Activated T-helper 1 cell treated with Interleukin-2 at 50 U/mL for 16 hours (primary cell): Measurements from ENCODE around the gene TMIE.
"Not testable (repeated sequence)": the region's sequence is repeated elsewhere in the genome, so short reads cannot be mapped to it uniquely, and the experiment has no call there.

Source experiments
- DNase-seq: peaks from one replicate; pipeline ENCODE4 v3.0.0-alpha.2; 2020; ENCODE audit warnings: low read depth

The TMIE gene

DNA sequence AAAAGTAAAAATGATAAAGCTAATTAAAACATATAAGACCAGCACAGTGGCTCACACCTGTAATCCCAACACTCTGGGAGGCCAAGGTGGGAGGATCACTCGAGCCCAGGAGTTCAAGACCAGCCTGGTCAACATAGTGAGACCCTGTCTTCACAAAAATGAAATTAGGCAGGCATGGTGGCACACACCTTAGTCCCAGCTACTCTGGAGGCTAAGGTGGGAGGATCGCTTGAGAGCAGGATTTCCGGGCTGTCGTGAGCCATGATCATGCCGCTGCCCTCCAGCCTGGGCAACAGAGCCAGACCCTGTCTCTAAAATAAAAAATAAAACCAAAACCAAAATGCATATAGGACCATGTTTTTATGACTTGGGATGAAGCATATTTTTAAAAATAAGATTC lies 21.3 kb downstream of the TMIE start:
- no peak for DNase-seq

DNA sequence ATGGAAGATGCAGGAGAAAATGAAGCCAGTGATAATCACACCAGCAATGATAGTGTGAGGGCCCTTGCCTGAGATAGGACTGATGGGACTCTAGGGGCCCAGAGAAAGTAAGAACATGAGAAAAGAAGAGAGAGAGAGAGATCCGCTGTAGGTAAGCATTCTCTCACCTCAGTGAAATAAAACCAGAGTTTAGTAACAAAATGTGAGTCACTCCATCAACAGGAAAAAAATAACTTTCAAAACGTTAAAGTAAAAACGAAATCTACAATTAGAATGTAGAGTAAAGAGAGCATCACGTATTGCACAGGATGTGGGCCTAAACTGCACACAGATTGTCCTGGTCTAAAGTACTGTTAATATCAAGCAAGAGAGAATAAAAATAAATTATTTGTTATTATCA lies 23.2 kb downstream of the TMIE start:
- DNase-seq, result no peak

DNA sequence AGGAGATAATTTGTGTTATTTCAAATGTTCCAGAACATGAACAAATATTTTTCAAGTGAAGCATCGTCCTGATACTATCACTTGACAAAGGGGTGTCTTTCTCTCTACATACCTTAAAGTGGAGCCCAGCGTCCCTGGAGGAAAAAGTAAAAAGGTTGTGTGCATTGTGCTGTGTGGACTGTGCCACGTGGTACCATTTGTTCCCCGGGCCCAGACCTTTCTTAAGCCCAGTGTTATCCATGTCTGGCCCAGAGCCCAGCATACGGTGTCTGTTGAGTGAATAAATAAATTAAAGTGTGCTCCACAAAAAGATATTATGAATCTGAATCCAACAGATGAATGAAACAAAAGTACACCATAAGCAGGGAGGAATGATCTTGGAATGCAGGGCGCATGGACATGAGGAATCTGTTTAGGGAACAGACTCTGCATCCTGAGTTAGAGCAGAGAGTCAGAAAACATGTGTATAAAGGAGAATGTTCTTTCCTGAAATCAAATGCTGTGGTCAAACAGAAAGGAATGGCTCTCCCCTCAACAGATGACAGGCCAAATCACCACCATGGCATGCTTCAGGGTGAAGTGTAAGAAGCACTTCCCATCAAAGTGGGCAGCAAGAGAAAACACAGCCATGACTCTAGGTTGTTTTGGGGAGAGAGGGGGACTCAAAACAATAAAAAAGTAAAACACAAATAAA lies 24.6 kb downstream of the TMIE start:
- DNase-seq, result no peak

DNA sequence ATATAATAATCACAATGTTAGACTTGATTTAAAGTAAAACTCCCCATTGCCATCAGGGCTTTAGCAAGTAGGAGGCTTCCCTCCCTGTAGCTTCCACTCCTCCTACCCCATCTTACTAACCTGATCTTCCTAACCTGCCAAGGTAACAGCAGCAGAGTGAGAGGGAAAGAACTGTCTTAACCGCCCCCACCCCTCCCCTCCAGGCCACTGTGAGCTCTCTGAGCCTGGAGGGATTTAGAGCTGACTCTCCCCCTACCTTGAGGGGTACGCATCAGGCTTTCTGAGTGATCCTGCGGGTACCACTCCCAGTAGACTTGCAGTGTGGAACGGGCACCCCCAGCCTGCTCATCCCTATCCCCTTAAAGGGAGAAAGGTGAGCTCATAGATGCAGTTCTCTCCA lies 27.8 kb downstream of the TMIE start:
- no peak for DNase-seq

DNA sequence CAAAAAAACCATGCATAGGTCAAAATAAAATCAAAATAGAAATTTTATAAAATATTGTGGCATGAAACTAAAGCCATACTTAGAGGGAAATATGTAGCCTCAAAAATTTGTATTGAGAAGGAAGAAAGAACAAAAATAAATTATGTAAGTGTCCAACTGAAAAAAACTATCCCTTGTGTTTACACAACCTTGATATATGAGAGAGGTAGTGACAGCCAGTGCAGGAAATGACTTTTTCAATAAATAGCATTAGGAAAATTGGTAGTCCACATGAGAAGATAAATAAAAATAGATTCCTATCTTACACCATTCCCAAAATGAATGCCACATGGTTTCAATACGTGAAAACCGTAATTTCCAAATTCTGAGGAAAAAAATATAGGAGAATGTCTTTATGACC lies 29.6 kb downstream of the TMIE start:
- no peak for DNase-seq

DNA sequence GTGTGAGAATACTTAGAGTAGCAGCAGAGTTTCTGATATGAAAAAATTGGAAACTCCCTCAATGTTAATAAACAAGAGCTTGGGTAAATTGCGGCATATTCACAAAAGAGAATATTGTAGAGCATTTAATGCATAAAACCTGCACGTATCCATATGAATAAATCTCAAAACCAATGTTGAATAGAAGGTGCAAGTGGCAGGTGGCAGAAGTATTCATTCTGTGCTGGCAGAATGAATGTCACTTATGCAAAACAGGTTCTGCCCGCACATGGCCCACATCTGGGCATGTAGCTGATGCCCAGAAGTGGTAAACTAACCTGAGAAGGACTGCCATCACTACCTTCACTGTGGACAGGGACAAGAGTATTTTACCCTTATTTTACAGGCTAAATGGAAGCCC lies 30.6 kb downstream of the TMIE start:
- no peak for DNase-seq

DNA sequence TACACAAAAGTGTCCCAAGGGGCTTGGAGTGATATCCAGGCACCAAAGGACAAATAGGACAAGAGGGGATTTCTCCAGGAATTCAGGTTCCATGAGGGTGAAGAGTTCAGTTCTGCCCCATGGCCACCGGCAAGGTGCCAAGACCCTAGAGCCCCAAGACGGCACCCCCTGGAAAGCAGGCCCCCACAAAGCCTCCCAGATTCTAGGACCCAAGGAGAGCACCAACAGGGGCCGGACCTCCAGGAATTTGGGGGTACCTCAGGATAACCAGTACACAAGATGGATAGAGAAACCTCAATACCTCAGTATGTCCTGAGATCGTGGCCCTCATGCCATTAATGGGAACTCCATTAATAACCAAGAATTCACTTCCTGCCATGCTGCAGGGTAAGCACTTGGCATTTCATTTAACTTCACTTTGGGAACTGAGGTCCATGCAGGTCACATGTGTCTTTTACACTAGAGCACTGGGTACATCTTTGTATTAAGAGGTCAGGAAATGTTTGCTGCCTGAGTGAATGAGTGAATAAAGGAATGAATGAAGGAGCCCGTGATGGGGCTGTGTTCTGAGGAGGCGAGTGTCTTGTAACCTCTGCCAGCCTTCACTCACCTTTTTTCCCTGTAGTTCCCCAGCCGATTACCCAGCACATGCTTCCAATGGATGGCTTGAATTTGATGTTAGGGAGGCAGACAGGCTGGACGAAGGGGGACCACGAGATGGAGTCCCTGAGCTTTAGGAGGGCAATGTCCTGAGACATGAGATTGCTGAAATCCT lies 32.0 kb downstream of the TMIE start:
- no peak for DNase-seq

DNA sequence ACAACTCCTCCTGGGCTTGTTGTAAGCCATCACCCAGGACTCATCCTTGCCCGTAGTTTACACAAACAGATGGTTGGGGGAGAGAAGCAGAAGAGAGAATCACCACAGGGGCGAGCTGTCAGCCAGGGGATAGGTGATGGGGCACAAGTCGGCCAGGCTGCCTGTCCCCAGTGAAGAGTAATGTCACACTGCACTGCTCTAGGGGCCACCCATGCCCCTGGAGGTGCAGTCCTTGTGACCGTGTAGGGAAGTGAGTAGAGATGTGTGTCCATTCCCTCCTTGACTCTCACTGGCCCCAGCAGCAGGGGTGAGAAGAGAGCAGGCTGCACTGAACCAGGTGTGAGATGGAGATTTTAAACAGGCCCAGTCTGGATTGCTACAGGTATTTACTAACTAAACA lies 33.6 kb downstream of the TMIE start:
- no peak for DNase-seq

DNA sequence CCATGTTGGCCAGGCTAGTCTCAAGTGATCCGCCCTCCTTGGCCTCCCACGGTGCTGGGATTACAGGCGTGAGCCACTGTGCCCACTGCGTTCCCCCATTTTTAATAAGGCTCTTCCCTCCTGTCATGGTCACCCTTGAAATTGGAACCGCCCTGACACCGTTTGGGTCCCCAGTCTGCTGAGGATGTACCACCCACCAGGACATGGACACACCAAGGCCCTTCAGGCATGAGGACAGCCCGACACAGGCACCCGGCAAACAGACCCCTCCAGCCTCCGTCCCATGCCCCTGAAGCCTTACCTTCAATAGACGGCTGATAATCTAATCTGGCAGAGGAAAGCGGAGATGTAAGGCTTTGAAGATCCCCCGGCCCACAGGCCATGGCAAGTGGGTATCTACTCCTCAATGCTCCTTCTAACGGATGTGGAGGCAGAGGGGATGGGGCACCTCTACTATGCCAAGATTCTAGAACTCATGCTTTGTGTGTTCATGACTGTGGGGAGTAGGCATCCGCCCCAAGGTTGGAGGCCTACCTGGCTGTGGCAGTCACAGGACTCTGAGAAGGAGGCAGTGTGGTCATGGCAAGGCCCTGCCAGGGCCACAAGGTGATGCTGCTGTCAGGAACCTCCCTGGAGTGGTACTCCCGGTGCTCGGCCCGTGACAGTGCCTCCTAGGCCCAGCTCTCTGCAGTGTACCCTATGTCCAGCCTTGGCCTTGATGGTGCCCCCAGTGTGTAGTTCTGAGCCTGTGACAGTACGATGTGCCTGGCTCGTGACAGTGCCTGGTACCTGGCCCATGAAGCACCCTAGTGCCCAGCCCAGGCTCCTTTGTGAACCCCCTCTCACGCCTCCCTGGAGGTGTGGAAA lies 35.0 kb downstream of the TMIE start:
- DNase-seq, result no peak

DNA sequence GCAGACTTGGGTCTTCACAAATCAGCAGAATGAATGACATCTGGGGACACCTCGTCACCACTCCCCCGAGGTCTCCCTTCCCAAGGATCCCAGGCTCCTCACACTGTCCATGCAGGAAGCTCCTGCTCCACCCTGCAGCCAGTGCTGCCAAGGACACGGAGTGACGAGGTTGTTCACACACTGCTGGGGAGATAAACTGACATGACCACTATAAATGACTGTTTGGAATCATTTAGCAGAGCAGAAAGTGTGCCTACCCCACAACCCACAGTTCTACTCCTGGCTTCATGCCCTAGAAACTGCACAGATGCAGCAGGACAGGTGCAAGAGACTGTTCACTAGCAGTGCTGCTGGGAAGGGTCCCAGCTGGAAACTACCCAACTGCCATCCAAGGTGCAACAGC lies 36.1 kb downstream of the TMIE start:
- DNase-seq, result no peak

DNA sequence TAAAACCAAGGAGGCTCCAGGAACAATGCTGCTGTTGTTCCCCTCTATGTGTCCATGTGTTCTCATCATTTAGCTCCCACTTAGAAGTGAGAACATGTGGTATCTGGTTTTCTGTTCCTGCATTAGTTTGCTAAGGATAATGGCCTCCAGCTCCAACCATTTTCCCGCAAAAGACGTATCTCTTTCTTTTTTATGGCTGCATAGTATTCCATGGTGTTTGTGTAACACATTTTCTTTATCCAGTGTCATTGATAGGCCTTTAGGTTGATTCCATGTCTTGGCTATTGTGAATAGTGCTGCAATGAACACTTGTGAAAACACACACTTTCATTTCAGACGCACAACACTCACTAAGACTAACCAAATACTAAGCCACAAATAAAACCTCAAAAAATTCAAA lies 38.4 kb downstream of the TMIE start:
- DNase-seq, result not testable (repeated sequence)

DNA sequence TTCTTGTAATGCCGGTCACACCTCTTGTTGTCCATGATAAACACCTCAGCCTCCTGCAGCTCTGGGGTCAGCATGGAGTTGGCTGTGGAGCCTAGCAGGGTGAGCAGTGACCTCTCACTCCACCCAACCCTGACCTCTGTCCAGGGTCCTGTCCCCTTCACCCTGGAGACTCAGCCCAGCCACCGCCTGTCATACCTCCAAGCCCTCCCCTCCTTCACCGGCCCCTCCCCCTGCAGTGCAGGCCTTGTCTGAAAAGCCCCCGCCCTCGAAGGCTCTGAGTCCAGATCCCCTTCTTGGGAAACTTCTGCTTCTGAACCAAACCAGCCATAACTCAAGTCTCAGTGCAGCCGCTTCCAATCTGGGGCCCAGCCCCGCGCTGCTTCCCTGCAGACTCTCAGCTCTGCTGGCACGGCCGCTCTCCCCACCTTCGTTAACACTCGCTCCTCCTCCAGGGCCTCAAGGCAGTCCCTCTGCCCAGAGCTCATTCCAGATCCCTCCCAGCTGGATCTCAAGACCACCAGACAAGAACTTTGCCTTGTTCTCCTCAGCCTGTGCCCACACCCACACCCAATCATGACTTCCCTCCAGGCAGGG lies 41.9 kb downstream of the TMIE start:
- DNase-seq, result no peak

DNA sequence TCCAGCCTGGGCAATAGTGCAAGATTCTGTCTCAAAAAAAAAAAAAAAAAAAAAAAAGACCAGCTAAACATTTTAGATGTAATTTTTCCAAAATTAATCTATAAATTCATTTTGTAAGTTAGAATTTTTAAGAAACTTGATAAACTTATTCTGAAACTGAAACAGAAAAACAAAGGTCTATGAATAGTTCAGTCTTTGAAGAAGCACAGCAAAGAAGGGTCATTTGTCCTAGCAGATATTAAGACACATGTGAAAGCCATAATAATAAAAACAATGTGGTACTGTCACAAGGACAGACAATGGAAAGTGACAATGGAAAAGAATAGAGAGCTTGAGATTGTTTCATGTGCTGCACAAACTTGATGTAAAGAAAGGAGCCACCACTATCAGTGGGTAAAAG lies 45.5 kb downstream of the TMIE start:
- no peak for DNase-seq

DNA sequence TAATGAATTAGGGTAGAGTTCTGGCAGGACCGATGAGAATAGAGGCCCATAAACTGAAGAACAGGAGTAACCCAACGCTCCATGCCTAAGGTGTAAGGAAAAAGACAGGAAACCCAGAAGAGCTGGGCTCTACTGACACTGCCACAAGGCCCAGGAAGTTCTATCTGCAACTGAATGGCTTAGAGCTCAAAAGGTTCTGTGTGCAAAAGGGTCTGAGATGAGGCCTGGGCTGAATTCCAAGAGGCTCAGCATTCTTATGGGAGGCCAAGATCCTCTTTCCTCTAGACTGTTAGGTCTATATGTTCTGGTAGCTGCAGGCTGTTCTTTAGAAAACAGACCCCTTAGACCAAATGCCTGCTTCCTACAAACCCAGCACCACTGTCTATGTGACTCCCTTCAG lies 47.0 kb downstream of the TMIE start:
- DNase-seq, result no peak

DNA sequence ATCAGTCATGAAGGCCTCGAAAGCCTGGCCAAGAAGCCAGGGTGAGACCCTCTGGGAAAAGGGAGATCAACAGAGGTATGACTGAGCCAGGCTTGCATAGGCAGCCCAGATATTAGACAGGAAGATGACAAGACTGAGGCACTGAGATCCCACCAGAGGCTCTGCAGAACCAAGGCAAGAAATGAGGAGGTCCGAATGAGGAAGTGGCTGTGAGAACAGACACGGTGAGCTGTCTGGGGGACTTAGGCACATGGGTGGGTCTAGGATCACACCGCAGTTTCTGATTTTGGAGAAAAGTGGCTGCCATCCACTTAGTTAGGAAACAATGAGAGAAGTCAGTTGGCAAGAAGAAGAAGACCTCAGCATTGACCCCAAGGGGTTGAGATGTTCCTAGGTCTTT lies 47.9 kb downstream of the TMIE start:
- no peak for DNase-seq

DNA sequence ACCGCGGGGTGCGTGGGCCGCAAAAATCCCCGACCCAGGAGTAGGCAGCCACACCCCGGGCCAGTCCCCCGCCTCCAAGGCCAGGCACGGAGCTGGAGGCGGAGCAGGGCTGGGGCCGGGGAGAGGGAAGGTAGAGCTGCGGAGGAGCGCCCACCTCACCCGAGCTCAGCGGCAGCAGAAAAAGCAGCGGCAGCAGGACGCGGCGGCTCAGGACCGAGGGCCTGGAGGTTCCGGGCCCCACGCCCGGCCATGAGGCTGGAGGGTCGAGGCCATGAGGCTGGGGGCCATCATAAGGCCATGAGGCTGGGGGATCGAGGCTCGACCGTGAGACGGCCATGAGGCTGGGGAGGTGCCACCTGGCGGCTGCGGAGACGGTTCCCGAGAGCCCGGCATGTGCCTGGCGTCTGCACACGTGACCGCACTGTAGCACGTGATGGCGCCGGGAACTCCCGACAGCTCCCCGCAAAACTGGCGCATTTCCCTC lies 49.4 kb downstream of the TMIE start:
- DNase-seq, result no peak

DNA sequence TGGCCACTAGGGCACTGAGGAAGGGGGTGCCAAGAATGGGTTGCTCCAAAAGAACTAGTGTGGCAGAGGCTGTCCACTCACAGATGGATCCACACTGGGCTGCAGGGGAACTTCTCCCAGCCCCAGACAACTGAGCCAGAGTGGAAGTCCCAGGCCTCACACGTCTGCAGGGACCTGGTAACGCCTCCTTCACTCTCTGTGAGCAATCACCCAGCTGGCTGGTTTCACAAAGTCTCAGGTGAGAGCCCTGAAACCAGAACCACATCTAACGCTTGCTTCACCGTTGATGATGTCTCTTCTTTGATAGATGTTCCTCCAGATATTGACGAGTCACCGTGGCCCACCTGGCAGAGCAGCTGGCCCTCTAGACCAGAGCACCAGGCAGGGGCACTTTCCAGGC lies 51.9 kb downstream of the TMIE start:
- DNase-seq, result not testable (repeated sequence)

DNA sequence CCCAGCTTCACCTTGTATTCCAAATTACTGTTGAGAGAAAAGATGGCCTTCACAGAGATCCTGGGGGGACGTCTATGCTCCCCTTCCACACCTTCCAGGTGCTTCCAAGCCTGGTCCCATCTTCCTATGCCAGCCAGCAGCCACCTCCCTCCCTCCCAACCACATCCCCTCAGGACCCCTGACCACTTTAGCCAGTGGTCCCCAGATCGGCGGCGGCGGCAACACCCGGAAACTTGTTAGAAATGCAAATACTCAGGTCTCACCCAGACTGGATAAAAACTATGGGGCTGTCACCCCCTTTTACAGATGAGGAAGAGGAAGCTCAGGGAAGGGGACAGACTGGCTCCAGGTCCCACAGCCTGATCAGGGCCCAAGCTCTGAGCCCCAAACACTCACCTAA lies 54.5 kb downstream of the TMIE start:
- no peak for DNase-seq

DNA sequence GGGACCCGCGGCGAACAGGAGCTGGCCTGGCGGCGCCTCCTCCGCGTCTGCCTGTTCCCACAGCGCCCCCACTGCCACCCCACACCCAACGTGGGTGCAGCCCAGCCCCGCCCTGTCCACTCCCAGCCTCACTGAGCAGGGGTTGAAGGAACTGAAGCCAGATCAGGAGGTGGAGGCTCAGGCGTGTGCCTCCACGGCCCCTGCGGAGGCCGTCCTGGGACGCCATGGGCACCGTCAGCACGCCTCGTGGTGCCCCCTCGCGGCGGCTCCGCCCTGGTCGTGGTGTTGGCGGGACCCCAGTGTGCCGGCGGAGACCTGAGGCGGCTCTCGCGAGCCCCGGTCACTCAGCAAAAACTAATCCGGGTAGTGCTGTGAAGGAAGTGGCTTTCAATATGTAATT lies 55.5 kb downstream of the TMIE start:
- no peak for DNase-seq

DNA sequence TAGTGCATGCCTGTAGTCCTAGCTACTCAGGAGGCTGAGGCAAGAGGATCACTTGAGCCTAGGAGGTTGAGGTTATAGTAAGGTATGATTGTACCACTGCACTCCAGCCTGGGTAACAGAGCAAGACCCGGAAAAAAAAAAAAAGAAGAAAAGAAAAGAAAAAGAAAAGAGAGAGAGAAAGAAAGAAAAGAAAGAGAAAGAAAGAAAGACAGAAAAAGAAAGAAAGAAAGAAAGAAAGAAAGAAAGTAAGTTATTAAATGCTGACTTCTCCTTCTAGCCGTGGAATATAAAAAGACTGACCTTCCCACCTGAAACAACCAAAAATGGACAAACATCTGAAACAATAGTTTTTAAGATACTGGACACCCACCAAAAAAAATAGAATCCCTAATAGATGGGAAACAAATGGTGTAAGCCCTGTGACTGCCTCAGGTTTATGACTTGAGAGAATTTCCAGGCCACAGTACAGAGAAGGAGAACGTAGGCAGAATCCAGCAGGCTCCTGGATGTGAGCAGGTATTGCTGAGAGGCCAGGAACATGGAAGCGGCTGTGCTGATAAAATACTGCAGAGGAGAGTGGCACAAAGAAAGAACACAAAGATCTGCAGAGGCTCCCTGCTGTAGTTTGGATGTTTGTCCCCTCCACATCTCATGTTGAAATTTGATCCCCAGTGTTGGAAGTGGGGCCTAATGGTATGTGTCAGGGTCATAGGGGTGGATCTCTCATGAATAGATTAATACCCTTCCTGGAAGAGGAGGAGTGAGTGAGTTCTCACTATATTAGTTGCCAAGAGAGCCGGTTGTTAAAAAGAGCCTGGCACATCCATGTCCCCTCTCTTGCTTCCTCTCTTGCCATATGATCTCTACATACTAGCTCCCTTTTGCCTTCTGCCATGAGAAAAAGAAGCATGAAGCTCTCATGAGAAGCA lies 58.3 kb downstream of the TMIE start:
- DNase-seq, result no peak
